Choroid plexus epithelial cell (primary cell): Measurements from ENCODE around the gene PTPRG.
A peak's percentile ranks its signal among the peaks of the same experiment; 100 is the strongest.

ENCODE experiments used
- DNase-seq: peaks from one replicate; pipeline ENCODE4 v3.0.0-alpha.2; 2010; ENCODE audit warnings: low read depth
- H3K4me3 ChIP-seq: 2 replicates; pipeline ENCODE4 v1.5.1; 2011; ENCODE audit warnings: low read depth, mild to moderate bottlenecking, control low read depth, low read length, moderate library complexity
- CTCF ChIP-seq: conservative IDR thresholded peaks from 2 replicates; pipeline ENCODE4 v1.5.1; 2011; ENCODE audit warnings: low read depth, mild to moderate bottlenecking, control low read depth, inconsistent platforms, low read length, moderate library complexity

The PTPRG gene

DNA sequence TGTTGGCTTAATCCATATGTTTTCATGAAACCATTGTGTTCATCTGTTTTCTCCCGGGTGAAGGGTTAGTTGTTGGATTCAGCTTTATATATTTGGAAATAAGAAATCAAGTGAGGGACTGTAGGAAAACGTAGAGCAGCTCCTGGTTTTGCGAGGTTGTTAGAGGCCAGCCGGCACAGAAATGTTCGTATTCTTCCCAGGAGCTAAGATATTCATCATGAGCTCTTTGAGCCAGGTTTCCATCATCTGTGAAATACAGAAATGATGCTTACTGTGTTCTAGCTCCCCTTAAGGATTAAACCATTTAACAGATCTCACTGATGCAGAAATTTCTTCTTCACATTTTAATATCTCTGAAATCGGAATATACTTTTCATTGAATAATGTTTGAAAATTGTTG is 235.5 kb downstream of the PTPRG start:
- no peak overlapping the region for H3K4me3 ChIP-seq
- no peak for TF ChIP-seq CTCF
- no peak for DNase-seq

GRCh38 chr3:61802772-61803171 is 241.4 kb downstream of the PTPRG start:
- DNase-seq: no peak
- no peak overlapping the region for H3K4me3 ChIP-seq
- TF ChIP-seq CTCF: no peak

DNA sequence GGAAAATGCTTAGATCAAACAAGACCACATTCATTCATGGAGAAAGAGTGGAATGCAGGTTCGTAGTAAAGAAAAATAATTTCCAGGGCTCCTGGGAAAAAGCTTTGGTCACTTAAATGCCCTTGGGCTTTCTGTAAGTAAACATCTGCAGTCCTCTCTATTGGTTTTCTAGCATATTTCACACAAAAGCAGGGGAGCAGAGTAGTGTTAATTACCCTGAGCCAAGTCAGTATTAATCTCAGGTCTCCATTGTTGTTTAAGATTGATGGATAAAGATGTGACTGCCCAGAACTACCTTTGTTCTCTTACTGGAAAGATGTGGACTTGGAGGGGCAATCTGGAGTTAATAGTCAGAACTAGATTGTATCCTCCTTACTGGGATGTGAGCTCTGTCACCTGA is 242.6 kb downstream of the PTPRG start:
- no peak for TF ChIP-seq CTCF
- DNase-seq: no peak
- no peak overlapping the region for H3K4me3 ChIP-seq

DNA sequence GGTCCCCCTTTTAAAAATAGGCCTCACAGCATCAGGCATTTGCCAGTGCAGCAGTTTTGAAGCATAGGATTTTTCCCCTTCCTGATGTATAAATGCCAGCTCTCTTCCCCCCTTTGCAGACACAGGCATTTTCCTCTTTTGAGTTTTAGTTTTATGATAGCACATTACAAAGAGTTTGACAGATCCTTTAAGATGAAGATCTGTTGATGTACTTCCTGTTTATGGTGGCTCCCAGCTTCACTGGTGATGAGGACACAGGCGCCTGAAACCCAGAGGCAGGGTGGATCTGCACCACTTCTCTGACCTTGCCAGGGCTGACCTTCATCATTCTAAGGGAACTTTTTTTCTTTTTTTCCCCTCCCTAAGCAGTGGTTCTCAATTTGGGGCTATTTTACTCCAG is 243.4 kb downstream of the PTPRG start:
- TF ChIP-seq CTCF: no peak
- H3K4me3 ChIP-seq: no peak overlapping the region

GRCh38 chr3:61805510-61806080 is 244.2 kb downstream of the PTPRG start:
- peak; percentile 57 for DNase-seq
- TF ChIP-seq CTCF: no peak
- H3K4me3 ChIP-seq: no peak overlapping the region

More for the DNA sequence above, 243.4 kb downstream of the PTPRG start:
- no peak for DNase-seq

GRCh38 chr3:61806810-61807209 is 245.4 kb downstream of the PTPRG start:
- TF ChIP-seq CTCF: no peak

DNA sequence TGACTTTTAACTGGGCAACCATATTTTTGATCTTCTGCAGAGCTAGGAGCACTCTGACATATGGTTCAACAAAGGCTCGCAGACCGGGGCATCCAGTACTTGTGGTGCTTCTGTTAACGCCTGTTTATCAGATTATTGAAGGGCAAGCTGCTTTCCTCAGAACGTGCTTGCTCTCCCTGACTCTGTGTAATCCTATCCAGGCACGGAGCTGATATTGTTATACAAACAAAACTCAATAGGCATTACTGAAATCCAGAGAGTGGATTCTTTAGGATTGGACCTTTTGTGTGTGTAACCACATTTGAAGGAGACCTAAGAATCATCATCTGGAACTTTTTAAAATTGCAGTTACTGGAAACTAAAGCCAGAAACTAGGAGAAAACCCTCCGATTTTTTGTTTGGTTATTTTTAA is 246.5 kb downstream of the PTPRG start:
- no peak for TF ChIP-seq CTCF
- peak; percentile 67 for DNase-seq
- no peak overlapping the region for H3K4me3 ChIP-seq

More at GRCh38 chr3:61806810-61807209, 245.4 kb downstream of the PTPRG start:
- no peak overlapping the region for H3K4me3 ChIP-seq
- DNase-seq: no peak
